ENCODE results near the gene GLRX2. TPM values are rescaled to one million over a fixed set of nuclear protein-coding genes. Genes with fewer than 3 reads are reported as not detected.

Gene GLRX2
- 10.4 and 17.4 TPM in 2 replicates for total RNA-seq

GRCh38 chr1:193104907-193105820 is at the start of gene GLRX2:
Gene GLRX2 (minus strand): TSS chr1:193105414. CDS start chr1:193105382, 32 bp downstream.

GRCh38 chr1:193121616-193122593 is 16.7 kb upstream of the GLRX2 start, which contains the start of gene CDC73:
Gene CDC73 (plus strand): TSS chr1:193122031. CDS start chr1:193122201, 170 bp downstream.

GRCh38 chr1:193059282-193060114 is 45.7 kb downstream of the GLRX2 start, which contains the start of the genes RO60 and UCHL5:
Gene RO60 (plus strand): TSS chr1:193059612. CDS start chr1:193069055, 9,443 bp downstream.
Gene UCHL5 (minus strand): TSS chr1:193059360. CDS start chr1:193059260, 100 bp downstream.

Other genes starting within 250 kb of the GLRX2 start
- gene UCHL5, start 46.1 kb downstream of the GLRX2 start, total RNA-seq: 26.2 and 50.2 TPM in 2 replicates
- gene RO60, start 45.8 kb downstream of the GLRX2 start, total RNA-seq: 177 and 178 TPM in 2 replicates
- 20.9 and 44.5 TPM in 2 replicates for gene CDC73, start 16.6 kb upstream of the GLRX2 start, total RNA-seq
- gene B3GALT2, start 81.2 kb upstream of the GLRX2 start, total RNA-seq: 1.7 and 2.1 TPM in 2 replicates

Data from regular cardiac myocyte (primary cell).